Mesothelial cell of epicardium (in vitro differentiated cells): ENCODE results near the gene MSH2. TPM values are rescaled to one million over a fixed set of nuclear protein-coding genes. Genes with fewer than 3 reads are reported as not detected.

Experiments used
- DNase-seq, 2 experiments: peaks; one replicate each; pipeline ENCODE4 v3.0.0; 2021; ENCODE audit warnings: low spot score in 2 of 2; ENCODE audit not compliant: unreplicated experiment in 2 of 2
- H3K27ac Mint-ChIP-seq: 2 replicates; pipeline ENCODE4 v1.8.0; 2021; ENCODE audit warnings: mixed read lengths
- H3K27me3 Mint-ChIP-seq: 2 replicates; pipeline ENCODE4 v1.8.0; 2021; ENCODE audit warnings: low read depth, mixed read lengths
- H3K36me3 Mint-ChIP-seq: 2 replicates; pipeline ENCODE4 v1.8.0; 2021; ENCODE audit warnings: mixed read lengths
- H3K4me1 Mint-ChIP-seq: 2 replicates; pipeline ENCODE4 v1.8.0; 2021; ENCODE audit warnings: mixed read lengths
- H3K4me3 Mint-ChIP-seq: 2 replicates; pipeline ENCODE4 v1.8.0; 2021; ENCODE audit warnings: mild to moderate bottlenecking, moderate library complexity, mixed read lengths
- H3K9me3 Mint-ChIP-seq: 2 replicates; pipeline ENCODE4 v1.8.0; 2021; ENCODE audit warnings: mixed read lengths
- total RNA-seq: library from RNA; stranded (reverse); gene quantifications from 3 replicates; pipeline ENCODE4 v1.2.1, GENCODE V29; 2021
- TF ChIP-seq, protein P1 (sequence below): fragments of 200-600 bp; sonication (generic); IDR thresholded peaks from one replicate; pipeline ENCODE4 v1.5.0; 2021; ENCODE audit warnings: antibody characterized with exemption; ENCODE audit not compliant: unreplicated experiment

The MSH2 gene
- total RNA-seq, 1 donor from 2014 or later, result 39.9 TPM

DNA sequence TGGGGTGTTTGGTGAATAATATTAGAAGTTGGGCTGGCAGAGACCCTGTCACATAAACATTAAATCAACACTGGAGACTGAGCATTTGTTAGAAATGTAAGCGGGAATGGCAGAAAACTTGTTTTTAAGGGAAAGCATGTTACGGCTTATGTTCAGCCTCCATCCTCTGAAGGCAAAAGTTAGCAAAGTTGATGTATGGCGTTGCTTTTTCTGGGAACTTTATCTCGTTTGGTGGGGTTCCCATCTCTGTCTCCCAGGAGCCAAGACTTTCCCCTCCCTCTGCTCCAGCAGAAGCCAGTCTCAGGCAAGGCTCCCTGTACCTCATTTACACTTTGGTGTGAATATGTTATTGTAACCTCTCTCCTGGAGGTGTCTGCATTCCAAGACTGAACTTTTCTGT is 105.1 kb downstream of the MSH2 start:
- no peaks in the 10 kb centered on the region for H3K27me3 Mint-ChIP-seq
- no peak for DNase-seq
- no peak overlapping the region for H3K4me3 Mint-ChIP-seq
- H3K27ac Mint-ChIP-seq, result no peak overlapping the region
- no peaks in the 10 kb centered on the region for H3K4me1 Mint-ChIP-seq
- TF ChIP-seq, protein P1, sequence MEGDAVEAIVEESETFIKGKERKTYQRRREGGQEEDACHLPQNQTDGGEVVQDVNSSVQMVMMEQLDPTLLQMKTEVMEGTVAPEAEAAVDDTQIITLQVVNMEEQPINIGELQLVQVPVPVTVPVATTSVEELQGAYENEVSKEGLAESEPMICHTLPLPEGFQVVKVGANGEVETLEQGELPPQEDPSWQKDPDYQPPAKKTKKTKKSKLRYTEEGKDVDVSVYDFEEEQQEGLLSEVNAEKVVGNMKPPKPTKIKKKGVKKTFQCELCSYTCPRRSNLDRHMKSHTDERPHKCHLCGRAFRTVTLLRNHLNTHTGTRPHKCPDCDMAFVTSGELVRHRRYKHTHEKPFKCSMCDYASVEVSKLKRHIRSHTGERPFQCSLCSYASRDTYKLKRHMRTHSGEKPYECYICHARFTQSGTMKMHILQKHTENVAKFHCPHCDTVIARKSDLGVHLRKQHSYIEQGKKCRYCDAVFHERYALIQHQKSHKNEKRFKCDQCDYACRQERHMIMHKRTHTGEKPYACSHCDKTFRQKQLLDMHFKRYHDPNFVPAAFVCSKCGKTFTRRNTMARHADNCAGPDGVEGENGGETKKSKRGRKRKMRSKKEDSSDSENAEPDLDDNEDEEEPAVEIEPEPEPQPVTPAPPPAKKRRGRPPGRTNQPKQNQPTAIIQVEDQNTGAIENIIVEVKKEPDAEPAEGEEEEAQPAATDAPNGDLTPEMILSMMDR, result no peak
- no peaks in the 10 kb centered on the region for H3K36me3 Mint-ChIP-seq
- H3K9me3 Mint-ChIP-seq, result peaks cover 16% of the 10 kb centered on the region

GRCh38 chr2:47508641-47509040 is 105.7 kb downstream of the MSH2 start:
- H3K36me3 Mint-ChIP-seq, result no peaks in the 10 kb centered on the region
- TF ChIP-seq, protein P1, result no peak
- no peak overlapping the region for H3K4me3 Mint-ChIP-seq
- no peak overlapping the region for H3K27ac Mint-ChIP-seq
- H3K4me1 Mint-ChIP-seq, result no peaks in the 10 kb centered on the region
- H3K9me3 Mint-ChIP-seq, result peaks cover 20% of the 10 kb centered on the region
- DNase-seq, result no peak
- H3K27me3 Mint-ChIP-seq, result no peaks in the 10 kb centered on the region

- no peaks in the 10 kb centered on the region for H3K27me3 Mint-ChIP-seq
- H3K27ac Mint-ChIP-seq, result no peak overlapping the region
- peaks cover 19% of the 10 kb centered on the region for H3K9me3 Mint-ChIP-seq
- TF ChIP-seq, protein P1, result no peak
- no peaks in the 10 kb centered on the region for H3K36me3 Mint-ChIP-seq
- no peaks in the 10 kb centered on the region for H3K4me1 Mint-ChIP-seq
- no peak overlapping the region for H3K4me3 Mint-ChIP-seq
- no peak for DNase-seq
Measured at GRCh38 chr2:47509250-47509649, 106.3 kb downstream of the MSH2 start.

GRCh38 chr2:47509821-47510385 is 106.9 kb downstream of the MSH2 start:
- H3K27ac Mint-ChIP-seq, result no peak overlapping the region
- DNase-seq, result no peak
- H3K4me1 Mint-ChIP-seq, result no peaks in the 10 kb centered on the region
- H3K36me3 Mint-ChIP-seq, result no peaks in the 10 kb centered on the region
- TF ChIP-seq, protein P1, result no peak
- H3K9me3 Mint-ChIP-seq, result peaks cover 13% of the 10 kb centered on the region
- H3K27me3 Mint-ChIP-seq, result no peaks in the 10 kb centered on the region
- H3K4me3 Mint-ChIP-seq, result no peak overlapping the region

- no peak overlapping the region for H3K4me3 Mint-ChIP-seq
- H3K27me3 Mint-ChIP-seq, result no peaks in the 10 kb centered on the region
- TF ChIP-seq, protein P1, result no peak
- H3K4me1 Mint-ChIP-seq, result no peaks in the 10 kb centered on the region
- DNase-seq, result no peak
- peaks cover 7% of the 10 kb centered on the region for H3K9me3 Mint-ChIP-seq
- no peak overlapping the region for H3K27ac Mint-ChIP-seq
- H3K36me3 Mint-ChIP-seq, result no peaks in the 10 kb centered on the region
Measured at GRCh38 chr2:47510745-47511144, 107.8 kb downstream of the MSH2 start.
